IMR-90 (cell line): ENCODE measurements around the gene PRPS2. TPM values are rescaled to one million over a fixed set of nuclear protein-coding genes. Genes with fewer than 3 reads are reported as not detected.

Experiments used
- ATAC-seq: fragments of 200-7000 bp; cut with Tn5 transposase; 2 replicates; pipeline ENCODE4 v1.9.1; 2020; ENCODE audit warnings: low read depth, mild to moderate bottlenecking, moderate library complexity
- BruUV-seq: library from RNA; stranded (reverse); fragments of 400-500 nt; replicated peaks from 2 replicates; lab custom pipeline; 2021; lab: Mats Ljungman, UMichigan
- CTCF ChIA-PET: fragments of 300-600 bp; formaldehyde crosslinking; extraction: SDS; loops from one replicate; lab custom pipeline; 2021; ENCODE audit warnings: antibody characterized with exemption; lab: Yijun Ruan, JAX
- POLR2A ChIA-PET: fragments of 300-600 bp; sonication (Branson Sonifier 250); formaldehyde crosslinking; loops from one replicate; lab custom pipeline; 2022; ENCODE audit warnings: antibody characterized with exemption; ENCODE audit not compliant: unreplicated experiment; lab: Charles Lee
- DNase-seq: peaks from one replicate; pipeline ENCODE4 v3.0.0; 2013
- H2AFZ ChIP-seq: replicated peaks from 2 replicates; pipeline ENCODE3; 2013; ENCODE audit warnings: low read length, mild to moderate bottlenecking; ENCODE audit not compliant: poor library complexity
- H2AK5ac ChIP-seq: 2 replicates; pipeline ENCODE4 v1.6.1; 2013; ENCODE audit warnings: low read depth, low read length, inconsistent platforms
- H2AK9ac ChIP-seq: replicated peaks from 2 replicates; pipeline ENCODE3; 2013; ENCODE audit warnings: mild to moderate bottlenecking, low read depth, low read length, moderate library complexity; ENCODE audit not compliant: poor library complexity
- H2BK120ac ChIP-seq: 2 replicates; pipeline ENCODE4 v1.6.1; 2013; ENCODE audit warnings: low read depth, low read length, inconsistent platforms
- H2BK15ac ChIP-seq: 3 replicates; pipeline ENCODE4 v1.6.1; 2013; ENCODE audit warnings: low read depth, low read length, inconsistent platforms
- H2BK20ac ChIP-seq: 2 replicates; pipeline ENCODE4 v1.6.1; 2013; ENCODE audit warnings: low read depth, mild to moderate bottlenecking, inconsistent platforms, low read length, moderate library complexity
- H2BK5ac ChIP-seq: 2 replicates; pipeline ENCODE4 v1.6.1; 2013; ENCODE audit warnings: mild to moderate bottlenecking, low read depth, low read length, inconsistent platforms; ENCODE audit not compliant: poor library complexity, severe bottlenecking
- H3K14ac ChIP-seq: replicated peaks from 2 replicates; pipeline ENCODE4 v1.6.1; 2013; ENCODE audit warnings: low read depth, low read length, inconsistent platforms
- H3K18ac ChIP-seq: 2 replicates; pipeline ENCODE4 v1.6.1; 2013; ENCODE audit warnings: low read depth, low read length, control low read depth
- H3K23ac ChIP-seq: 2 replicates; pipeline ENCODE4 v1.6.1; 2013; ENCODE audit warnings: low read depth, low read length, inconsistent platforms
- H3K27ac ChIP-seq: 2 replicates; pipeline ENCODE4 v1.5.1; 2013; ENCODE audit warnings: mild to moderate bottlenecking, control low read depth, low read length; ENCODE audit not compliant: insufficient read depth
- H3K27me3 ChIP-seq: 2 replicates; pipeline ENCODE4 v1.6.1; 2013; ENCODE audit warnings: low read length; ENCODE audit not compliant: control insufficient read depth, insufficient read depth
- H3K36me3 ChIP-seq: 2 replicates; pipeline ENCODE4 v1.6.1; 2013; ENCODE audit warnings: low read length, mixed read lengths; ENCODE audit not compliant: control insufficient read depth, insufficient read depth
- H3K4ac ChIP-seq: 2 replicates; pipeline ENCODE4 v1.6.1; 2013; ENCODE audit warnings: low read depth, low read length, inconsistent platforms
- H3K4me1 ChIP-seq: 2 replicates; pipeline ENCODE4 v1.6.1; 2013; ENCODE audit warnings: low read length, mixed read lengths; ENCODE audit not compliant: control insufficient read depth, insufficient read depth
- H3K4me2 ChIP-seq: 2 replicates; pipeline ENCODE4 v1.6.1; 2013; ENCODE audit warnings: low read depth, mild to moderate bottlenecking, control low read depth, low read length, moderate library complexity
- H3K4me3 ChIP-seq: 2 replicates; pipeline ENCODE4 v1.5.1; 2013; ENCODE audit warnings: low read depth, mild to moderate bottlenecking, control low read depth, low read length, moderate library complexity; ENCODE audit not compliant: insufficient read depth
- H3K56ac ChIP-seq: 2 replicates; pipeline ENCODE4 v1.6.1; 2013; ENCODE audit warnings: low read length, inconsistent platforms; ENCODE audit not compliant: insufficient read depth; ENCODE audit errors: extremely low read depth
- H3K79me1 ChIP-seq, 2 experiments: 2 replicates each; pipeline ENCODE4 v1.6.1; 2013; ENCODE audit warnings: low read length in 2 of 2, inconsistent platforms in 1 of 2, low read depth in 1 of 2
- H3K9ac ChIP-seq: 2 replicates; pipeline ENCODE4 v1.6.1; 2013; ENCODE audit warnings: low read depth, low read length, control low read depth
- H3K9me1 ChIP-seq: 2 replicates; pipeline ENCODE4 v1.6.1; 2013; ENCODE audit warnings: low read length, inconsistent platforms; ENCODE audit not compliant: insufficient read depth
- H3K9me3 ChIP-seq: 2 replicates; pipeline ENCODE4 v1.6.1; 2013; ENCODE audit warnings: low read length; ENCODE audit not compliant: control insufficient read depth, insufficient read depth
- H4K20me1 ChIP-seq: 2 replicates; pipeline ENCODE4 v1.6.1; 2013; ENCODE audit warnings: low read length, inconsistent platforms; ENCODE audit not compliant: insufficient read depth
- H4K5ac ChIP-seq: 2 replicates; pipeline ENCODE4 v1.6.1; 2013; ENCODE audit warnings: mild to moderate bottlenecking, low read depth, low read length, control low read depth
- H4K8ac ChIP-seq, 2 experiments: 2 replicates each; pipeline ENCODE4 v1.6.1; 2013; ENCODE audit warnings: low read depth in 2 of 2, low read length in 2 of 2, control low read depth in 1 of 2, inconsistent platforms in 1 of 2
- H4K91ac ChIP-seq: 2 replicates; pipeline ENCODE4 v1.6.1; 2013; ENCODE audit warnings: low read depth, low read length, inconsistent platforms; ENCODE audit not compliant: insufficient read depth
- BHLHE40 ChIP-seq: fragments of 150-350 bp; IDR thresholded peaks from 2 replicates; pipeline ENCODE4 v1.6.1; 2016; ENCODE audit warnings: mild to moderate bottlenecking, low read depth, low read length
- CEBPB ChIP-seq: IDR thresholded peaks from 2 replicates; pipeline ENCODE4 v1.6.1; 2012; ENCODE audit warnings: low read depth, low read length, improper control_type of control experiment
- CHD1 ChIP-seq: IDR thresholded peaks from 2 replicates; pipeline ENCODE4 v1.6.1; 2012; ENCODE audit warnings: low read depth, low read length, improper control_type of control experiment
- CTCF ChIP-seq: conservative IDR thresholded peaks from 2 replicates; pipeline ENCODE4 v1.5.1; 2012; ENCODE audit warnings: mild to moderate bottlenecking, low read depth, low read length, improper control_type of control experiment
- ELK1 ChIP-seq: fragments of 150-350 bp; IDR thresholded peaks from 2 replicates; pipeline ENCODE4 v1.6.1; 2016; ENCODE audit warnings: low read depth, mild to moderate bottlenecking, low read length, moderate library complexity, borderline replicate concordance
- FOS ChIP-seq: fragments of 150-350 bp; IDR thresholded peaks from 2 replicates; pipeline ENCODE4 v1.6.1; 2016; ENCODE audit warnings: low read depth, low read length
- MAFK ChIP-seq: IDR thresholded peaks from 2 replicates; pipeline ENCODE4 v1.6.1; 2012; ENCODE audit warnings: low read depth, low read length, improper control_type of control experiment
- MAZ ChIP-seq: IDR thresholded peaks from 2 replicates; pipeline ENCODE4 v1.6.1; 2012; ENCODE audit warnings: low read depth, mild to moderate bottlenecking, low read length, improper control_type of control experiment, moderate library complexity, borderline replicate concordance
- MXI1 ChIP-seq: IDR thresholded peaks from 2 replicates; pipeline ENCODE4 v1.6.1; 2012; ENCODE audit warnings: low read depth, mild to moderate bottlenecking, low read length, moderate library complexity, borderline replicate concordance
- NFE2L2 ChIP-seq: fragments of 150-350 bp; IDR thresholded peaks from 2 replicates; pipeline ENCODE4 v1.6.1; 2016; ENCODE audit warnings: low read depth, mild to moderate bottlenecking, low read length
- POLR2A ChIP-seq: IDR thresholded peaks from 2 replicates; pipeline ENCODE4 v1.6.1; 2012; ENCODE audit warnings: mild to moderate bottlenecking, low read depth, low read length
- RAD21 ChIP-seq: IDR thresholded peaks from 2 replicates; pipeline ENCODE4 v1.6.1; 2012; ENCODE audit warnings: low read length, improper control_type of control experiment
- RCOR1 ChIP-seq: IDR thresholded peaks from 2 replicates; pipeline ENCODE4 v1.6.1; 2012; ENCODE audit warnings: mild to moderate bottlenecking, low read length, improper control_type of control experiment; ENCODE audit not compliant: insufficient replicate concordance
- RFX5 ChIP-seq: IDR thresholded peaks from 2 replicates; pipeline ENCODE4 v1.8.0; 2012; ENCODE audit warnings: low read depth, mild to moderate bottlenecking, low read length, moderate library complexity
- SMC3 ChIP-seq: fragments of 150-350 bp; IDR thresholded peaks from 2 replicates; pipeline ENCODE4 v1.6.1; 2016; ENCODE audit warnings: low read depth, mild to moderate bottlenecking, antibody characterized with exemption, low read length, moderate library complexity
- WGBS, 2 experiments: methylation state at CpG; one replicate each; pipeline versions ENCODE4 v1.1.5 to v1.1.7; 2013; ENCODE audit warnings: missing lambda C conversion rate in 2 of 2; ENCODE audit not compliant: insufficient read length in 1 of 2; ENCODE audit errors: extremely low coverage in 2 of 2; 5-methylcytosine and 5-hydroxymethylcytosine counted together
- dilution Hi-C: fragments of 300-500 bp; cut with HindIII; formaldehyde crosslinking; loops from one replicate; pipeline ENCODE4 v1.14.3; 2018; ENCODE audit warnings: low sequenced_read_pairs; ENCODE audit not compliant: unreplicated experiment
- in situ Hi-C: fragments of 300-500 bp; cut with MboI; formaldehyde crosslinking; loops from 3 replicates; pipeline ENCODE4 v1.14.3; 2019; ENCODE audit warnings: low sequenced_read_pairs, inconsistent platforms, mixed read lengths
- intact Hi-C: fragments of 100-400 bp; cut with micrococcal nuclease; formaldehyde crosslinking; loops from 2 replicates; pipeline ENCODE4 v1.10.0; 2022
- polyA plus RNA-seq, 3 experiments: library from polyadenylated mRNA; depleted of rRNA; stranded (reverse); fragments of >200 nt; gene quantifications; 2 replicates each; pipeline ENCODE4 v1.2.3, GENCODE V29; 2012; ENCODE audit warnings: low replicate concordance in 1 of 3
- total RNA-seq: library from RNA; depleted of rRNA; stranded (reverse); fragments of >200 nt; gene quantifications from 2 replicates; pipeline ENCODE4 v1.2.3, GENCODE V29; 2012

The PRPS2 gene
- total and polyA plus RNA-seq, 2 of the 4 experiments (the other 2 are of a cell fraction): 20.4 to 48.0 TPM

- Histone ChIP-seq H3K27ac (no peak overlapping the region), H3K9me1 (no peaks in the 10 kb centered on the region), H3K27me3 (no peaks in the 10 kb centered on the region; the same call in 1 of the 2 replicates), H3K4me2 (no peak overlapping the region), H3K79me1 (no peaks in the 10 kb centered on the region), H4K91ac (no peak overlapping the region), H2BK15ac (no peak overlapping the region), H3K56ac (no peak overlapping the region), H2AK9ac (no peak overlapping the region), H3K9ac (no peak overlapping the region), H2BK5ac (no peak overlapping the region), H3K4ac (no peak overlapping the region), H3K4me1 (no peaks in the 10 kb centered on the region), H3K4me3 (no peak overlapping the region), H2BK20ac (no peak overlapping the region), H2AFZ (no peak overlapping the region), H3K14ac (no peak overlapping the region), H4K8ac (no peak overlapping the region), H3K36me3 (no peaks in the 10 kb centered on the region), H2AK5ac (no peak overlapping the region), H3K23ac (no peak overlapping the region), H3K18ac (no peak overlapping the region), H3K9me3 (peaks cover 2% of the 10 kb centered on the region; the same call in 1 of the 2 replicates), H2BK120ac (no peak overlapping the region), H4K20me1 (no peaks in the 10 kb centered on the region), H4K5ac (no peak overlapping the region)
- TF ChIP-seq MAFK (no peak), ELK1 (no peak), MAZ (no peak), MXI1 (no peak), RFX5 (no peak), SMC3 (no peak), RCOR1 (no peak), CEBPB (no peak), NFE2L2 (no peak), FOS (no peak), POLR2A (no peak), CTCF (no peak), RAD21 (no peak), BHLHE40 (no peak), CHD1 (no peak)
- intact Hi-C loops (no loop called here), in situ Hi-C loops (no loop called here), dilution Hi-C loops (no loop called here)
- BruUV-seq: no TSS peak
- ATAC-seq: no peak
- 0% methylated on average over 1 of the region's 2 CpGs; no CpG with 5 or more reads in 1 of the 2 experiments for WGBS, 2 experiments
- no peak for DNase-seq
- ChIA-PET CTCF (no interaction called here), POLR2A (no interaction called here)
Measured at GRCh38 chrX:12843061-12843667, 52.0 kb downstream of the PRPS2 start.
